ENCODE data around the gene PTPRN2.

Gene PTPRN2

DNA sequence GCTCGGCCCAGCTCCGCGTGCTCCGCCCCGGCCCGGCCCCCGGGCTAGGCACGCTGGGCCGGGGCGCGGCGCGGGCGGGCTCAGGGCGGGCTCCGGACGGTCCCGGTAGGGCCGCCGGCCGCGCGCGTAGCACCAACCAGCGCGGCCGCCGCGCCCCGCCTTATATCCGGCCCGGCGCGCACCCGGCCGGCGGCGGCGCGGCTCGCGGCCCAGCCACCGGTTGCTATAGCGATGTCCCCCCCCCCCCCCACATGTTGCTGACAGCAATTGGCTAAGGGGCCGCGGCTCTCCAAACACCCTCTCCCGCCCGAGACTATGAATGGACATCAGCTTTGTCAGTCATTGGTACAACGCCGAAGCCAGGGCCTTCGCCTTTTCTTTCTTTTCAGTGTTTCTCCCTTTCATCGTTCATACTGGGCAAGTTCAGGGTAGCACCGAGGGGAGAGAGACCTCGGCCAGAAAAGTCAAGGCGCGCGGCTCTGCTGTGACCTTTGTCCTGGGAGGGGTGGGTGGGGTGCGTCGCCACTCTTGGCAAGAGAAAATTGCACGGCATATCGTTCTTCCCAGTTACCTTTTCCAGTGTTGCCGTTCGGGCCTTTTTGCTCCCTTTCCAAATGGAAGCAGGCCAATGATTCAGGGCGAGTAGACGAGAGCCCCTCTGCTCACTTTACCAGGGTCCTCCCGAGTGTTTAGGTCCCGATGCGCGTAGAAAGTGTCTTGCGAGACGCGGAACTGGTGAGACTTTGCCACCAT lies 896.6 kb downstream of the PTPRN2 start:
- DNase-seq (ENCODE audit: low spot score), result no peak

DNA sequence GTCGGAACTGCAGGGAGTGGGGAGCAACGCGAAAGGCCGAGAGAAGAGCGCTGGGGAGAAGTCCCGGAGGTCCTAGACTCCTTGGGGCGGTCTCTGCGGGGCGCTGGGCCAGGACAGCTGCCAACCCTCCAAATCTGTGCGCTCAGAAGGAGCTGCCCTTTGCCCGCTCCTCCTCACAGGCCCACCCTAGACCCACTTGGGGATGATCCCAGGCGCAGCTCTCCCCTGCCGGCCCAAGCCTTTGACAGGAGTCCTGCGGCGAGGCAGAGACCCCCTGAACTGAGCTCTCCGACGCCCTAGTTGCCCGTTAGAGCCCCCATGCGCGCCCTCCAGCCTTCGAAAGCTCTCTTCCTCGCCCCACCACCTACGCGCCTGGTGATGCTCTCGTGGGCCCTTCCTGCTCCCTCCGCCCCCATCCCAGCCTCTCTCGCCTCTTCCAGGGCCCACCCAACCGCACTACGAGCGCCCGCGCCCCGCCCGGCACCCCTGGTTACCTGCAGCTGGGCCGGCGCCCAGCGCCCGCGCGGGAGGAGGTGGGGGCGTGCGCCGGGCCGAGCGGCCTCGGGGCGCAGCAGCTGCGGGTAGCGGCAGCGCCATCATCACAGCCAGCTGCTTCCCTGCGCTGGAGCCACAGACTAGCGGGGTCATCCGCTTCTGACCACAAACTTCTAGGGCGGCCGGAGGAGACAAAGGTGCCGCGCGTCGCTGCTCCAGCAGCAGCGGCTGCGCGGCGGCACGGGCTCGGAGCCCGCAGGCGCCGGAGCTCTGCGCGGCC lies 897.4 kb downstream of the PTPRN2 start:
- no peak for DNase-seq (ENCODE audit: low spot score)

DNA sequence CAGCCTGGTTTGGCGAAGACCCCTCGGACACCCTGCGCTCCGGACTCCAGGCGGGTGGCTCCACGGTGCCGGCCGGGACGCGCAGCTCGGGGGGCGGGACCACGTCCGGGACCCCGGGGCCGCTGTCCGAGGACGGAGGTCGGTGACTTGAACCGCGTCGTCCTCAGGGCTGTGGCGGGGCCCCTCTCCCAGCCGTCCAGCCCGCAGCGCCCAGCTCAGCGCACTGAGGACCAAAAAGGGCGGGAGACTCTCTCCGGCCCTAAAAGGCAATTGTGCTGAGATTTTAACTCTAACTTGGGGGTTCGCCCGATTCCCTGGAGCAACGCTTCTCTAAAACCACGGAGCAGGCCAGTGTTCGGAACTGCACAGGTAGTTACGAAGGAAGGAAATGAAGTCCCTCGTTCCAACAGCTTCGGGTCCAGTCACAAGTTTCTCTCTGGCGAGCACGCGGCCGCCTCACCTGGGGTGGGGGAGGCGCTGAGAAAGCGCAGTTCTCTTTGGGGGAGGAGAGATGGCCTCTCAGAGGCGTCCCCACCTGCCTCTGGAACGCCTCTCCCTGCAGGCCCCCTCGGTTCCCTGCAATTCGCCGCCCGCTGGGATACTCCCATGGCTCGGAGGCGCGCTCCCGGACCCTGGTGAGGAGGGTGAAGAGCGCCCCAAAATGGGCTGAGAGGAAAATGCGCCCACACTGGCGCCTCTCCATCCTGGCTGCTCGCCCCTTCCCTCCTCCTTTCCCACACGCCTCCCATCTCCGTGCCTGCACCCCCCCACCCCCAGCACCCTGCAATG lies 898.2 kb downstream of the PTPRN2 start:
- DNase-seq (ENCODE audit: low spot score), result no peak

DNA sequence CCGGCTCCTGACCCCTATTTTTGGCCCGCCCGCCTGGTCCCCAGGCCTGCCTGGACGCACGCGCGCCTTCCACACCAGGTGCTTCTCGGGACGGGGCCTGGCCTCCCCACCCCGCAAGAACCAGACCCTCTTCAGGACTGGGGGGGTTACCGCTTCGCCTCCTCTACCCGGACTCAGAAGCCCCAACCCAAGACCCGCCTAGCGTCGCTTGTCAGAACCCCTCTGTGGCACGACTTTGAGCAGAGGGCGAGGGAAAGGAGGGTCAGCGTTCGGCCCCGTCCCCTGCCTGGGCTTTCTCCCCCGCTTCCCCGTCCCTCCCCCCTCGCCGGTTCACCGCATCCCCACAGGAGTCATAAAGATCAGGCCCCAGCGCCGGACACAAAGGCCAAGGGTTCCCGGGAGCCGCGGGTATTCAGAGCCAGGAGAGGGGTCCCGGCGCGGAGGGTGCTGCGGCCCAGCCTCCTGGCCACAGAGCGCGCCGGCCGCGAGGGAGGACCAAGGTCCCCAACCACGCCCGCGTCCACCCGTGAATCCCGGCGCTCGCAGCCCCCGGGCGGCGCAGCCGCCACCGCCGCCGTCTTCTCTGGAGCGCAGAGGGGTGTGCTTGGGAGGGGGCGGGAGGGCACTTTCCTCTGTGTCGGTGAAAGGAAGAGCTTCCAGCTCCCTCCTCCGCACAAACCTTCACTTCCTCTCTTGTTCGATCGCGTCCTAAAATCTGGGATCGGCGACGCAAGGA lies 898.9 kb downstream of the PTPRN2 start:
- no peak for DNase-seq (ENCODE audit: low spot score)

DNA sequence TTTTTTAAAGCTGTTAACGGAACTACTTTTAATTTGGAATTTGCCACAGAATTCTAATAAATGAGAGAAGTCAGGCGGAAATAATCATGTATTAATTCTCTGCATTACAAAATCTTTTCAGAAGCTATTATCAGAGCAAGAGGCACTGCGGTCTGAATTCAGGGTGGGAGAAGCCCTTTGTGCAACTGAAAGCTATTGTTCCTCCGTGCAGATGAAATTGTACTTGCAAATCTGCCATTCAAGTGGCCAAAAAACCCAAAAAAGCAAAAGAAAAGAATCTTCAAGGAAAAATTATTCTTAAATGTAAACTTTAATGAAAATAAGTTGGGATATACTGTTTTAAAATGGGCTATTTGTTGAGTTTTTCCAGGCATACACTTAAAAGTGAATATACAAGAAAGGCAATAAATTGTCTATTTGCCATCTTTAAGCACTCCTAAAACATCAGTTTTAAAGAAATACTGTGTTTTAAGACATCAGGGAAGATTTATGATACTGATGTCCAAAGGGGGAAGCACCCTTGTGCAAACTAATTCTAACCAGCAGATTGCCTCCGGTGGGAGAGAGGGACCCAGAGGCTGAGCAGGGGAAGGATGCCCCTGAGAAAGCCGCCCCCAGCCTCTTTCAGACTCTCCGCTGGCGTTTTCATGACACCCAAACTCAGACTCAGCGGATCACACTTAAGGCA lies 899.6 kb downstream of the PTPRN2 start:
- no peak for DNase-seq (ENCODE audit: low spot score)

DNA sequence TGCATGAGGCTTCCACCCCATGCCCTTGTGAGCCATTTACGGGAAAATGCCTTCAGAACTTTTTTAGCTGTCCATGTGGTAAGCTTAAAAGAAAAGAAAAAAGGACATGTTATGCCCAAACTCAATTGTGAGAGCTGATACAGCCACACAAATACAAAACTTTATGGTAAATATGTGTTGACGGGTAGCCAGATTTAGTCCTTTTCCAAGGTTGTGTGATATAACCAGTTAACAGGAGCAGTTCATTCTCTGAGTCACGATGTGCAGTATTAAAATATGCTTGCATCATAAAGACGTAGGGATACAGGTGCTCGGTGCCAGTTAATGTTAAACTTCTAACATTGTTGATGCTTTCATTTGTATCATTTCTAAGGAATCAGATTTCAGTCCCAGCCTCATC lies 900.5 kb downstream of the PTPRN2 start:
- no peak for DNase-seq (ENCODE audit: low spot score)

DNA sequence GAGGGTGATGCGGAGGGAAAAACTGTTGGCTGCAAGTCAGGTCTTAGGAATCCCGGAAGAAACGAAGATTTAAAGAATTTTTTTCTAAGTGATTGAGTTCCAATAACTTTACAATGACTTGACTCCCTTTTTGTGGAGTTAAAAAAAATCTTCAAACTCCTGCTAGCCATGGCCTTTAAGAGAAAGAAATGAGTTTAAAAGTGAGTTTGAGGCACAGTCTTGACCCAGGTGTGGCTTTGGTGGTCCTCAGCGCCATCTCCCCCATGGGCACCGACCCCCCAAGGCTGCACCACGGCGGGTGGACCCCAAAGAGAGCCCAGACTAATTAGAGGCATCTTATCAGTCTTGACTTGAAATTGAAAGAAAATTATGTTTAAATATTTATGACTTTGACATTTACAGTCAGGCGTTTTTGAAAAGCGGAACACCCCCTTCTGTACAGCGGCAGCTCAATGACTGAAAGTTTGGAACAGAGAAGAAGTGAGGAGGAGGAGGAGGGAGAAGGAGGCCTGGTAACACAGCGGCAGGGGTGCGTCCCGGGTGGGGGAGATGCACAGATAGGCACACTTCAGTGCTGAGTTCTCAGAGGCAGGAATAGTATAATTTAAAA lies 901.2 kb downstream of the PTPRN2 start:
- no peak for DNase-seq (ENCODE audit: low spot score)

DNA sequence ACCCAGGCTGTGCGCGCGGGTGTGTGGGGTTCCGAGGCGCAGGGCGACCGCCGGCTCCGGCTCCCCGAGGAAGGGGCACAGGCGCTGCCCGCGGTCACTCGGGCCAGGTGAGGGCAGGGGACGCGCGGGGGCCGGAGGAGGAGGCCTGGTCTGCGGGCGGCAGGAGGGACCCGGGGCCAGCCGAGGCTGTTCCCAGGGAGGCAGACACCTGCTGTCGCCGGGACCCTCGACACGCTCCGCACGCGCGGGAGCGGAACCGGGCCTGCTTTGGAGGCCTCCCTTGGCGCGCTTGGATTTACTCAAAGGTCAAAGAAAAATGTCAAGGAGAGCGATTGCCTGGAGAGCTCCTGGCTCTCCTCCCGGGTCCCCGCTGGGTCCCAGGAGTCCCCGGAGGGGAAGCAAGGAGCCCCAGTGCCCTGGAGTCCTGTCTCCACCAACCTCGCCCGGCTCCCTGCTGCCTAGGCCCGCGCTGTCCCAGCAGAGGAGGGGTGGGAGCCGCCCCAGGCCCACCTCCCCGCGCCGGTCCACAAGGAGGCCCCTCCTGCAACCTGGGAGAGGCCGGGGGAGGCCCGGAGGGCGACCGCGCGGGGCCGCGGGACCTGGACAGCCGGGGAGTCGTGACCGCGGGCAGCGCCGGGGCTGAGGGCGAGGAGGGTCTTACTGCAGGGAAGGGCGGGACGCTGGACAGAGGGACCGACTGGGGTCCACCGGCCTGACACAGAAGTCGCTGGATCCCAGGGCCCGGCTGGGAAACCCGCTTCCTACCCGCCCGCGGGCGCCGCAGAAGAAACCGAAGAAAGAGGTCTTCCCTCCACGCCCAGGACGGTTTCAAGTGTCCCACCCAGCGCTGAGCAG lies 902.0 kb downstream of the PTPRN2 start:
- no peak for DNase-seq (ENCODE audit: low spot score)

DNA sequence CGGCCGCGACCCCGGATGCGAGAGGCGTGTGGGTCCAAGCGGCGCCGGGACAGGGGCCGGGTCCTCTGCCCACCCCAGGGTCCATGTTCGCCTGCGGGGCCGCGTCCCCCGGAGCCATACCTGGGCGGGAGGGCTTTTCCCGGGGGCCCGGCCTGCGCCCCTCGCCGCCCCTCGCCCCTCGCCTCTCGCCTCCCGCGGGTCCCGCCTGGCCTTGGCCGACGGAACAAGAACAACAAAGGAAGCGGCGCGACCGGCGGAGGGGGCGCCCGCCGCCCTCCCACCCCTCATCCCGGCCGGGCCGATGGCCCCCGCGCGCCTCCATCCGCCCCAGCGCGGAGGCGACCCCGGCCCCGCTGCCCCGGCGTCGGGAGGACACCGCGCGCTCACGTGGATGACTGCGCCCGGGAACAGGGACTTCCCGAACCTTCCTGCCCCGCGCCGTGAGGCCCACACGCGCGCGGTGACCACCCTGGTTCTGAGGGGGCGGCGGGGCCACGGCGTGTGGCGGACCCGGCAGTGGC lies 902.7 kb downstream of the PTPRN2 start:
- DNase-seq (ENCODE audit: low spot score), result no peak

DNA sequence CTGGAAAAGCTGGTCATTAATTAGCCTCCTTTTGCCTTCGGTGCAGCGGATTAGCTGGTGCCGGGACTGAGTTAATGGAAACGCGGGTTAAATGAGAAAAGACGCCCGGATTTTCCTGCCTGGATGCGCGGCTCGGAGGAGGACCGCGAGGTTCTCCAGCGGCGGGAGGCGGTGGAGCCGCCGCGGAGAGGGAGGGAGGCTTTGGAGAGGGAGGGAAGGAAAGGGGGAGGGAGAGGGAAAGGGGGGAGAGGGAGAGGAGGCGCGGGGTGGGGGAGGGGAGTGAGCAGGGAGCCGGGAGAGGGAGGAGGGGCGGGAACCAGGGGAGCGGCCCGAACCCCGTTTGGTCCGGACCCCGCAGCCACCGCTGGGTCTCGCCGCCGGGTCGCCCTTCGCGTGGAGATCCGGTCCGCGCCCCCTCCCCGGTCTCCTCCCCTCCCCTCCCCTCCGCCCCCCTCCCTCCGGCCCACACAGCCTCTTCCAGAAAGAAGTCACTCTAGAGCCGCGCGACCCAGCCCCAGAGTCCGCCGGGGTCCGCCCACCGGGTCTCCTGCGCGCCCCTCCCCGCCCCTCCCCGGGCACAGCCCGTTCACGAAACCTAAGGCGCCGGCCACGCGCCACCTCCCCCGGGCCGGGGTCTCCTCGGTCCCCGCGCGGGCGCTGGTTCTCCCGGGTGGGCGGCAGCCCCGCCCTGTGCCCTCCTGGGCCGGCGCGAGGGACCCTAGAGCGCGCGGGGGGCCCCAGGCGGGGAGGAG lies 903.3 kb downstream of the PTPRN2 start:
- no peak for DNase-seq (ENCODE audit: low spot score)

DNA sequence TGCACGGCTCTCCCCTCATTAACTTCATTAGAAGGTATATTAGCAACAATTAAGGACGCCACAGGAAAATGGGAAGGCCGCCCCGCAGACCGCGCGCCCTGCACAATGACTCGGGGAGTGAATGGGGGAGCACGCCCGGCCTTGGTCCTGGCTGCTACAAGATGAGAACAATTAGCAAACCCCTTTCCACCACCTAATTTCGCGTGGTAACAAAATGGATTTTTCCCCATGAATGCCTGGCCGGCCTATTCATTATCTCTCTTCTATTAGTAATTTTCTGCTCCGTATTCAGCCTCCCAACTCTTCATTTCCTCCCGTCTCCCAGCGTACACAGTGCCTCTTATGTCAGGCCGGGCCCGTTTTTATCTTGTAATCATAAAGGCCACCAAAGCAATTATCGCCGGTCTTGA lies 903.9 kb downstream of the PTPRN2 start:
- DNase-seq (ENCODE audit: low spot score), result no peak

DNA sequence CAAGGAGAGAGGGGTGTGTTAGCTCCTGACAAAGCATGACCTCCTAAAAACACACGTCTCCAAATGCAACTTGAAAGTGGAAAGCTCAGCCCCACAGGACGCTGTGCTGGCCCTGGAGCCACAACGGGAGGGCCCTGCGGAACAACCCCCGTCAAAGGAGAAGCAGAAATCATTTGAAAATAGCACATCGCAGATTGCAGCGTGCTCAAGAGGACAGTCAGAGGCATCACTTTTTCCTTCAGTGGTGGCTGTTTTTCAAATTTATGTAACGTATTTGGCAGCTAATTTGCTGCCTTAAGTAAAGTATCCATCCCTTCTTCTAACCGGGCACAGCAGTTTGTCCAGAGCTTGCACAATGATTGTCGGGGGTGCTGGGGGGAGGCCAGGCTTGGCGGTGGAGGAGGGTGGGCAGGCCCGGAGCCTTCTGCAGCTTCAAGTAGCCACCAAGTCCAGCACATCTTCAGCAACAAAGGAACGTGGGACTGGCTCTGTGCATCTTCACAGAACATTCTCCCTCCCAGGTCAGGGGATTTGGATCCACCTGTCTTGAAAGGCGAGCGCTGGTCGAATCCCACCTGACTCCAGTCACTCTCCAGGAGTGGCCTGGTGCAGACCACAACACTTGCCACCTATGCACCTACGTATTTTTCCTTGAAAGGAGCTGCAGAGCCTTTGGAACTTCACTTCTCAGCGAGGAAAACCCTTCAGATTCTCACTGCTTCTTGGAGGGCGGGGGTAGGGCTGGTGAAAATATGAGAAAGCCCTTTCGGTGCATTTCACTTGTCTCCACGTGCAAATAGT lies 904.5 kb downstream of the PTPRN2 start:
- DNase-seq (ENCODE audit: low spot score), result no peak

DNA sequence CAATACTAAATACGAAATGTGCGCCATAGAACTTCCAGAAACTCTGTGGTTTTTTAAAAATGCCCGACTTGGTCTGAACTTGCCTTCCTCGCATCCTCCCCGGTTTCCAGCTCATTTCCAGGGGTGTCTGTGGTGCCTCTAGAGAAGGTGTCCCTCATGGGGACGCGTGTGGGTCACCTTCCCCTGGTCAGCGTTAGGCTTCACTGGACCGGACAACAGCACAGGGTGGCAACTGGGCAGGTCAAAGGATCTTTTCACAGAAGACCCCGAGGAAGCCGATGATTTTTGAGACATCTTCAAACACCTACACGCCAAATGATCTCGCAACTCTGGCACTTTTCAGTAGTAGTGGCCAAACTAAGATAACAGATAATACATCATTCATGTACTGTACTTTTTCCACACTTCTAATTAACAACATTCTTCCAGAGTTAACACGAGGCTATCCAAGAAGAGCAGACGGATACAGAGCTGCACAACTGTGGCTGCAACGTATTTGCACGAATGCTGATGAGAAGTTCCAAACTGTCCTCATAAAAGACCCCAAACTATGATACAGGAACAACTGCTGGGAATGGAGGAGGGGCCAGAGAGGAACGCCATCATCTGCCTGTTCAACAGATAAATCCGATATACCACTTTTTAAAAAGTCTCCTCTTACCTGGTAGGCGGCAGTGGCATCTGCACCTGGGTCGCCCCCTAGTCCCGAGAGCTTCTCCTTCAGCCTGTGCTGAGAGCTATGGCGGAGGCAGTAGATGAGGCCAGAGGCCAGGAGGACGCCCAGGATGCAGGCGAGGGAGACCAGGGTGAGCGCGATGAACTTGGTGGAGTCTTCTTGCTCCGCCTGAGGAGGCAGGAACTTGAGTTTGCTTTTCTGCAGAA lies 905.3 kb downstream of the PTPRN2 start:
- DNase-seq (ENCODE audit: low spot score), result no peak

DNA sequence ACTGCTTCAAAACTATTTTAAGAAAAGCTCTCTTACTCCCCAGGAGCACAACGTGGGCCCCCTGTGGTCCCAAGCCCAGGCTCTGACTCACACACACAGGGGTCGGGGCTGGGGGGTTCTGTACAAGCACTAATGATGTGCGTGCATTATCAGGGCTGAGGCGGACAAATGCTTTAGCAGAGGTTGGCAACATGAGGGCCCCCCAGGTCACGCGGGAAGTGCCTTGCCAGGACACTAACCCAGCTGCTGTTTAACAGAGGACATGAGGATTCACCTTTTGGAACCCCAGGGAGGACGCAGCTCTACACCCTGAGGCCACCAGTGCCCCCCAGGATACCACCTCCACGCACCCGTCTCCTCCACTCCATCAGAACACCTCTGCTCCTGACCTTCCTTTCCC lies 908.0 kb downstream of the PTPRN2 start:
- DNase-seq (ENCODE audit: low spot score), result no peak

DNA sequence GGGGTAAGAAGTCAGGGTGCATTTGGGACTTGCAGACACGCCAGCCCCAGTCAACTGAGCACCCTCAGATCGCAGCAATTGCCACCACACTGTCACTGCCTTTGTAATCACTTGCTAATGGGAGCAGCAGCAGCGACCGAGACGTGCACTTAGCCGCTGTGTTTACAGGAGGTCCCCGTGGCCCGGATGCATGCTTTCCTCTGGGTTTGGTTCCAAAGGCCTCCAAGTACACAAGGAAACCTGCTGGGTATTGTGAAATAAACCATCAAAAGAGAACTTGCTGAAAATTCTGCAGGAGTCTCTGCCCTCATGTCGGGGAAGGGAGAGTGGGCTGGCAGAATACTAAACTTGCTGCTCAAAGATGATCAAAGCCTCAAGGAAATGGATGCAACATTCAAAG lies 909.1 kb downstream of the PTPRN2 start:
- no peak for DNase-seq (ENCODE audit: low spot score)

DNA sequence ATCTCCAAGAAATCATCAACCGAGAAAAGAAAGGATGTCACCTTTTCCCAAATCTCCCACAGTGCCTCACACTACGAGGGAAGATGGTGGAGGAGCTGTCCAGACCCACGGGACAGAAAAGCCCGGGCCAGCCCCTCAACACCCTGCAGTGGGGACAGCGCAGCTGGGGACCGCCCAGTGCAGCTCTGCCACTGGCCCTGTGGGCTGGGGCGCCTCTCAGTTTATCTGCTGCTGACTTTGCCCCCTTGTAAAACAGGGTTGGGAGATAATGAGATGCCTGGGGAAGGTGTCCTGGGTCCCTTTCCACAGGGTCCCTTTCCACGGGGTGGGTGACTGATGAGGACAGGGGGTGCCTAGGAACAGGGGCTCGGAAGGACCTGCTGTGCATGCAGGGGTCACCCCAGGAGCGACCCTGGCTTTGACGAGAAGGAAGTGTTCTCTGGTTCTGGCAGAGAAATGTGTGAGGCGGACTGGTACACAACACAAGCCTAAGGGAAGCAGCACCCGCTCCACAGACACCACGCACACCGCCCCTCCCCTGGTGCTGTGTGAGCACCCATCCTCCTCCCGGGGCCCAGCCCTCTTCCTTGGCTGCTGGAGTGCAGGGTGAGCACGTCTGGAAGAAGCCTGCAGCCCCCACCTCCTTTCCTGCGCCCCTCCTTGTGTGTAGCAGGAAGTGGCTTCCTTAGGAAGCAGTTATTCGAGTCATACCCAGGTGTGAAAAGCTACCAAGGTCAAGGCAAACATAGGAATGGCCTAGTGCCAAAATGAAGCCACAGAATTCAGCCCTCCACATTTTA lies 911.0 kb downstream of the PTPRN2 start:
- DNase-seq (ENCODE audit: low spot score), result no peak

All from hematopoietic multipotent progenitor cell treated with erythropoietin and hydrocortisone succinate and interleukin-3 and kit ligand, for 15 days (in vitro differentiated cells).